Measurements from ENCODE around the gene AHCY. TPM values are rescaled to one million over a fixed set of nuclear protein-coding genes. Genes with fewer than 3 reads are reported as not detected.

AHCY gene
- total RNA-seq, 1 experiment from 2014 or later: 401 TPM

DNA sequence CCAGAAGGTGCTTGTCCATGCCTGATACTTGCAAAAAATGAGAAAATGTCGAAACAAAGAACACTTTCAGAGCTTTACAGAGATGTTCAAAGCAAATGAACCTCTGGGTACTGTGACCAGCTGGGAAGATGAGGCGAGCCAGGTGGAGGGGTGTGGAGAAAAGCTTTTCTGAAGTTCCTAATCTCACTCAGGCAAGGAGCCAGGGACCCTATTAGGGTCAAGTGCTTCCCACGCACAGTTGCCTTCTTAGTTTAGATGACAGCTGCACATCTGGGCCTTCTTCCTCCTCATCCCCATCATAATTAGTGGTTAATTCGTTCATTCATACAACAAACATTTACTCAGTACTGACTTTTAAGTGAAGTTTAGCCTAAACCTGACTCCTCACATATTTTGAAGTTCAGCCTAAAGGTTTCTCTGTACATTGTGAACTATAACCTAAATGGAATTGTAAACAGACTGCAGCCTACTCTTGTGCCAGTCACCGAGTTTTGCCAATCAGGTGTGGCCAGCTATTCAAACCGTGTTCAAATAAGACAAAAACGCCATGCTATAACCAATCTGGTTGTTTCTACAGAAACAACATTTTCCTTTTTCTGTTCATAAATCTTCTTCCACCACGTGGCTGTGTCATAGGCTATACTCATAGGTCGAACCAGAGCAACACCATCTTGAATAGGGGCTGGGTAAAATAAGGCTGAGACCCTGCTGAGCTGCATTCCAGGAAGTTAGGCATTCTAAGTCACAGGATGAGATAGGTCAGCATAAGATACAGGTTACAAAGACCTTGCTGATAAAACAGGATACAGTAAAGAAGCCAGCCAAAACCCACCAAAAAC lies 19.3 kb upstream of the AHCY start:
- peaks cover 46% of the 10 kb centered on the region for H3K4me1 Mint-ChIP-seq
- TF ChIP-seq, protein P1, sequence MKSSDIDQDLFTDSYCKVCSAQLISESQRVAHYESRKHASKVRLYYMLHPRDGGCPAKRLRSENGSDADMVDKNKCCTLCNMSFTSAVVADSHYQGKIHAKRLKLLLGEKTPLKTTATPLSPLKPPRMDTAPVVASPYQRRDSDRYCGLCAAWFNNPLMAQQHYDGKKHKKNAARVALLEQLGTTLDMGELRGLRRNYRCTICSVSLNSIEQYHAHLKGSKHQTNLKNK (CRISPR knock-in tag; IDR thresholded peaks at IDR 0.05): no peak
- TF ChIP-seq MXD4 (CRISPR knock-in tag; IDR thresholded peaks at IDR 0.05; ENCODE audit: borderline replicate concordance): 0 out of 2 replicates have a peak, but pooled peaks have one; percentile 68
- no peak for TF ChIP-seq ZNF423 (CRISPR knock-in tag; IDR thresholded peaks at IDR 0.05)
- TF ChIP-seq CBFB (CRISPR knock-in tag; IDR thresholded peaks at IDR 0.05; ENCODE audit: low read depth): no peak
- TF ChIP-seq, protein P2, sequence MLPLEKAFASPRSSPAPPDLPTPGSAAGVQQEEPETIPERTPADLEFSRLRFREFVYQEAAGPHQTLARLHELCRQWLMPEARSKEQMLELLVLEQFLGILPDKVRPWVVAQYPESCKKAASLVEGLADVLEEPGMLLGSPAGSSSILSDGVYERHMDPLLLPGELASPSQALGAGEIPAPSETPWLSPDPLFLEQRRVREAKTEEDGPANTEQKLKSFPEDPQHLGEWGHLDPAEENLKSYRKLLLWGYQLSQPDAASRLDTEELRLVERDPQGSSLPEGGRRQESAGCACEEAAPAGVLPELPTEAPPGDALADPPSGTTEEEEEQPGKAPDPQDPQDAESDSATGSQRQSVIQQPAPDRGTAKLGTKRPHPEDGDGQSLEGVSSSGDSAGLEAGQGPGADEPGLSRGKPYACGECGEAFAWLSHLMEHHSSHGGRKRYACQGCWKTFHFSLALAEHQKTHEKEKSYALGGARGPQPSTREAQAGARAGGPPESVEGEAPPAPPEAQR (CRISPR knock-in tag; IDR thresholded peaks at IDR 0.05): 0 out of 2 replicates have a peak, but pooled peaks have one; percentile 30
- TF ChIP-seq, protein P3, sequence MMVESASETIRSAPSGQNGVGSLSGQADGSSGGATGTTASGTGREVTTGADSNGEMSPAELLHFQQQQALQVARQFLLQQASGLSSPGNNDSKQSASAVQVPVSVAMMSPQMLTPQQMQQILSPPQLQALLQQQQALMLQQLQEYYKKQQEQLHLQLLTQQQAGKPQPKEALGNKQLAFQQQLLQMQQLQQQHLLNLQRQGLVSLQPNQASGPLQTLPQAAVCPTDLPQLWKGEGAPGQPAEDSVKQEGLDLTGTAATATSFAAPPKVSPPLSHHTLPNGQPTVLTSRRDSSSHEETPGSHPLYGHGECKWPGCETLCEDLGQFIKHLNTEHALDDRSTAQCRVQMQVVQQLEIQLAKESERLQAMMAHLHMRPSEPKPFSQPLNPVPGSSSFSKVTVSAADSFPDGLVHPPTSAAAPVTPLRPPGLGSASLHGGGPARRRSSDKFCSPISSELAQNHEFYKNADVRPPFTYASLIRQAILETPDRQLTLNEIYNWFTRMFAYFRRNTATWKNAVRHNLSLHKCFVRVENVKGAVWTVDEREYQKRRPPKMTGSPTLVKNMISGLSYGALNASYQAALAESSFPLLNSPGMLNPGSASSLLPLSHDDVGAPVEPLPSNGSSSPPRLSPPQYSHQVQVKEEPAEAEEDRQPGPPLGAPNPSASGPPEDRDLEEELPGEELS (CRISPR knock-in tag; IDR thresholded peaks at IDR 0.05): no peak
- H3K27me3 Mint-ChIP-seq (ENCODE audit: low read depth): no peaks in the 10 kb centered on the region; the same call in 1 of the 2 replicates
- DNase-seq (ENCODE audit: low spot score): no peak
- 0 out of 2 replicates have a peak overlapping the region, but pooled peaks have one; percentile 15 for H3K27ac Mint-ChIP-seq
- H3K9me3 Mint-ChIP-seq: peaks cover 8% of the 10 kb centered on the region
- ATAC-seq: no peak
- ChIA-PET CTCF (interaction anchor here (1.2 to 1.7 kb wide), 2 partner anchors 10 to 63 kb away, joined by 3 to 29 read pairs; no protein-coding TSS in a partner anchor), POLR2A (interaction anchor here (0.6 to 1.5 kb wide), 2 partner anchors 11 to 145 kb away, joined by 4 read pairs; no protein-coding TSS in a partner anchor)
- peaks cover 7% of the 10 kb centered on the region for H3K36me3 Mint-ChIP-seq
- no peak overlapping the region for H3K4me3 Mint-ChIP-seq

DNA sequence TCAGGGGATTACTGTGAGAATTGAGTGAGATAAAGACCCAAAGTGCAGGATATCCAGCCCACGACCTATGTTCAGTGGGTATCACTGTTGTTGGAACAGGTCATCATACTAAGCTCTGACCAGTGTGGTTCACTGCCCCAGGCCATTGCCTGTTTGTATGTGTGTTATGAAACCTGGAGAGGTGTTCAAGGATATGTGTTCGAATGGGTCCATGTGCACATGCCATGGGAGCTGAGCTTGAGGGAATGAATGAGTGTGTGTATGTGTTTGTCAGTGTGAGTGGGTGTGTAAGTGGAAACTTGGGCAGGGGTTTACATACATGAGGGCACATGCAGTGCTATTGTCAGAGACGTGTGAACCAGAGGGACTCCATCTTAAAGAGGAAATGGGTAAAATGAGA lies 17.7 kb upstream of the AHCY start:
- no peaks in the 10 kb centered on the region; the same call in 1 of the 2 replicates for H3K27me3 Mint-ChIP-seq (ENCODE audit: low read depth)
- H3K27ac Mint-ChIP-seq: no peak overlapping the region
- no peak overlapping the region for H3K4me3 Mint-ChIP-seq
- peaks cover 12% of the 10 kb centered on the region for H3K9me3 Mint-ChIP-seq
- ATAC-seq (no peak), DNase-seq (ENCODE audit: low spot score) (no peak)
- H3K4me1 Mint-ChIP-seq: peaks cover 46% of the 10 kb centered on the region
- ChIA-PET CTCF (interaction anchor here (1.0 to 1.3 kb wide), 3 partner anchors 10 to 202 kb away, joined by 3 to 4 read pairs (median 4); no protein-coding TSS in a partner anchor), POLR2A (no interaction called here)
- H3K36me3 Mint-ChIP-seq: peaks cover 7% of the 10 kb centered on the region
- TF ChIP-seq, protein P4, sequence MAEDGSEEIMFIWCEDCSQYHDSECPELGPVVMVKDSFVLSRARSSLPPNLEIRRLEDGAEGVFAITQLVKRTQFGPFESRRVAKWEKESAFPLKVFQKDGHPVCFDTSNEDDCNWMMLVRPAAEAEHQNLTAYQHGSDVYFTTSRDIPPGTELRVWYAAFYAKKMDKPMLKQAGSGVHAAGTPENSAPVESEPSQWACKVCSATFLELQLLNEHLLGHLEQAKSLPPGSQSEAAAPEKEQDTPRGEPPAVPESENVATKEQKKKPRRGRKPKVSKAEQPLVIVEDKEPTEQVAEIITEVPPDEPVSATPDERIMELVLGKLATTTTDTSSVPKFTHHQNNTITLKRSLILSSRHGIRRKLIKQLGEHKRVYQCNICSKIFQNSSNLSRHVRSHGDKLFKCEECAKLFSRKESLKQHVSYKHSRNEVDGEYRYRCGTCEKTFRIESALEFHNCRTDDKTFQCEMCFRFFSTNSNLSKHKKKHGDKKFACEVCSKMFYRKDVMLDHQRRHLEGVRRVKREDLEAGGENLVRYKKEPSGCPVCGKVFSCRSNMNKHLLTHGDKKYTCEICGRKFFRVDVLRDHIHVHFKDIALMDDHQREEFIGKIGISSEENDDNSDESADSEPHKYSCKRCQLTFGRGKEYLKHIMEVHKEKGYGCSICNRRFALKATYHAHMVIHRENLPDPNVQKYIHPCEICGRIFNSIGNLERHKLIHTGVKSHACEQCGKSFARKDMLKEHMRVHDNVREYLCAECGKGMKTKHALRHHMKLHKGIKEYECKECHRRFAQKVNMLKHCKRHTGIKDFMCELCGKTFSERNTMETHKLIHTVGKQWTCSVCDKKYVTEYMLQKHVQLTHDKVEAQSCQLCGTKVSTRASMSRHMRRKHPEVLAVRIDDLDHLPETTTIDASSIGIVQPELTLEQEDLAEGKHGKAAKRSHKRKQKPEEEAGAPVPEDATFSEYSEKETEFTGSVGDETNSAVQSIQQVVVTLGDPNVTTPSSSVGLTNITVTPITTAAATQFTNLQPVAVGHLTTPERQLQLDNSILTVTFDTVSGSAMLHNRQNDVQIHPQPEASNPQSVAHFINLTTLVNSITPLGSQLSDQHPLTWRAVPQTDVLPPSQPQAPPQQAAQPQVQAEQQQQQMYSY (CRISPR knock-in tag; IDR thresholded peaks at IDR 0.05): no peak
- TF ChIP-seq ETV6 (CRISPR knock-in tag; IDR thresholded peaks at IDR 0.05): no peak
- no peak for TF ChIP-seq JAZF1 (CRISPR knock-in tag; IDR thresholded peaks at IDR 0.05)
- no peak for TF ChIP-seq JUN (CRISPR knock-in tag; IDR thresholded peaks at IDR 0.05)
- TF ChIP-seq ZNF232 (CRISPR knock-in tag; IDR thresholded peaks at IDR 0.05): no peak
- no peak for TF ChIP-seq TEAD4 (CRISPR knock-in tag; IDR thresholded peaks at IDR 0.05)
- TF ChIP-seq, protein P5, sequence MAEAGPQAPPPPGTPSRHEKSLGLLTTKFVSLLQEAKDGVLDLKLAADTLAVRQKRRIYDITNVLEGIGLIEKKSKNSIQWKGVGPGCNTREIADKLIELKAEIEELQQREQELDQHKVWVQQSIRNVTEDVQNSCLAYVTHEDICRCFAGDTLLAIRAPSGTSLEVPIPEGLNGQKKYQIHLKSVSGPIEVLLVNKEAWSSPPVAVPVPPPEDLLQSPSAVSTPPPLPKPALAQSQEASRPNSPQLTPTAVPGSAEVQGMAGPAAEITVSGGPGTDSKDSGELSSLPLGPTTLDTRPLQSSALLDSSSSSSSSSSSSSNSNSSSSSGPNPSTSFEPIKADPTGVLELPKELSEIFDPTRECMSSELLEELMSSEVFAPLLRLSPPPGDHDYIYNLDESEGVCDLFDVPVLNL (CRISPR knock-in tag; IDR thresholded peaks at IDR 0.05; ENCODE audit: borderline replicate concordance, low read depth): no peak
- no peak for TF ChIP-seq EMX1 (CRISPR knock-in tag; IDR thresholded peaks at IDR 0.05)
- TF ChIP-seq, protein P6, sequence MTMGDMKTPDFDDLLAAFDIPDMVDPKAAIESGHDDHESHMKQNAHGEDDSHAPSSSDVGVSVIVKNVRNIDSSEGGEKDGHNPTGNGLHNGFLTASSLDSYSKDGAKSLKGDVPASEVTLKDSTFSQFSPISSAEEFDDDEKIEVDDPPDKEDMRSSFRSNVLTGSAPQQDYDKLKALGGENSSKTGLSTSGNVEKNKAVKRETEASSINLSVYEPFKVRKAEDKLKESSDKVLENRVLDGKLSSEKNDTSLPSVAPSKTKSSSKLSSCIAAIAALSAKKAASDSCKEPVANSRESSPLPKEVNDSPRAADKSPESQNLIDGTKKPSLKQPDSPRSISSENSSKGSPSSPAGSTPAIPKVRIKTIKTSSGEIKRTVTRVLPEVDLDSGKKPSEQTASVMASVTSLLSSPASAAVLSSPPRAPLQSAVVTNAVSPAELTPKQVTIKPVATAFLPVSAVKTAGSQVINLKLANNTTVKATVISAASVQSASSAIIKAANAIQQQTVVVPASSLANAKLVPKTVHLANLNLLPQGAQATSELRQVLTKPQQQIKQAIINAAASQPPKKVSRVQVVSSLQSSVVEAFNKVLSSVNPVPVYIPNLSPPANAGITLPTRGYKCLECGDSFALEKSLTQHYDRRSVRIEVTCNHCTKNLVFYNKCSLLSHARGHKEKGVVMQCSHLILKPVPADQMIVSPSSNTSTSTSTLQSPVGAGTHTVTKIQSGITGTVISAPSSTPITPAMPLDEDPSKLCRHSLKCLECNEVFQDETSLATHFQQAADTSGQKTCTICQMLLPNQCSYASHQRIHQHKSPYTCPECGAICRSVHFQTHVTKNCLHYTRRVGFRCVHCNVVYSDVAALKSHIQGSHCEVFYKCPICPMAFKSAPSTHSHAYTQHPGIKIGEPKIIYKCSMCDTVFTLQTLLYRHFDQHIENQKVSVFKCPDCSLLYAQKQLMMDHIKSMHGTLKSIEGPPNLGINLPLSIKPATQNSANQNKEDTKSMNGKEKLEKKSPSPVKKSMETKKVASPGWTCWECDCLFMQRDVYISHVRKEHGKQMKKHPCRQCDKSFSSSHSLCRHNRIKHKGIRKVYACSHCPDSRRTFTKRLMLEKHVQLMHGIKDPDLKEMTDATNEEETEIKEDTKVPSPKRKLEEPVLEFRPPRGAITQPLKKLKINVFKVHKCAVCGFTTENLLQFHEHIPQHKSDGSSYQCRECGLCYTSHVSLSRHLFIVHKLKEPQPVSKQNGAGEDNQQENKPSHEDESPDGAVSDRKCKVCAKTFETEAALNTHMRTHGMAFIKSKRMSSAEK (CRISPR knock-in tag; IDR thresholded peaks at IDR 0.05; ENCODE audit: borderline replicate concordance): no peak
- TF ChIP-seq, protein P7, sequence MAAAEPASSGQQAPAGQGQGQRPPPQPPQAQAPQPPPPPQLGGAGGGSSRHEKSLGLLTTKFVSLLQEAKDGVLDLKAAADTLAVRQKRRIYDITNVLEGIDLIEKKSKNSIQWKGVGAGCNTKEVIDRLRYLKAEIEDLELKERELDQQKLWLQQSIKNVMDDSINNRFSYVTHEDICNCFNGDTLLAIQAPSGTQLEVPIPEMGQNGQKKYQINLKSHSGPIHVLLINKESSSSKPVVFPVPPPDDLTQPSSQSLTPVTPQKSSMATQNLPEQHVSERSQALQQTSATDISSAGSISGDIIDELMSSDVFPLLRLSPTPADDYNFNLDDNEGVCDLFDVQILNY (CRISPR knock-in tag; IDR thresholded peaks at IDR 0.05): no peak
- no peak for TF ChIP-seq CREM (CRISPR knock-in tag; IDR thresholded peaks at IDR 0.05)
- TF ChIP-seq NFYB (CRISPR knock-in tag; conservative IDR thresholded peaks at IDR 0.05; ENCODE audit: low read depth): no peak
- TF ChIP-seq, protein P1 (CRISPR knock-in tag; IDR thresholded peaks at IDR 0.05): no peak
